HG03439 (cell line): Measurements from ENCODE around the gene SNX30.

Experiments
- ATAC-seq: cut with Tn5 transposase; IDR thresholded peaks from one replicate; pipeline ENCODE4 v1.9.1; 2021; ENCODE audit warnings: mild to moderate bottlenecking, moderate library complexity; ENCODE audit not compliant: unreplicated experiment

The SNX30 gene

GRCh38 chr9:112780450-112781036 is 30.0 kb downstream of the SNX30 start:
- ATAC-seq, result no peak

GRCh38 chr9:112782218-112782617 is 31.7 kb downstream of the SNX30 start:
- no peak for ATAC-seq

- ATAC-seq, result no peak
These were observed 33.0 kb downstream of the SNX30 start for GRCh38 chr9:112783551-112783954.

- ATAC-seq, result no peak
These were observed 33.6 kb downstream of the SNX30 start for GRCh38 chr9:112784020-112784785.

- ATAC-seq, result no peak
These were observed 35.4 kb downstream of the SNX30 start for GRCh38 chr9:112785986-112786385.

GRCh38 chr9:112786829-112787520 is 36.4 kb downstream of the SNX30 start:
- no peak for ATAC-seq

- no peak for ATAC-seq
These were observed 37.4 kb downstream of the SNX30 start for GRCh38 chr9:112787978-112788377.

GRCh38 chr9:112789473-112789872 is 38.9 kb downstream of the SNX30 start:
- no peak for ATAC-seq

- no peak for ATAC-seq
These were observed 39.6 kb downstream of the SNX30 start for GRCh38 chr9:112789891-112790774.

GRCh38 chr9:112792670-112793069 is 42.1 kb downstream of the SNX30 start:
- no peak for ATAC-seq

GRCh38 chr9:112793213-112793810 is 42.8 kb downstream of the SNX30 start:
- peak; percentile 91 for ATAC-seq

- no peak for ATAC-seq
These were observed 44.2 kb downstream of the SNX30 start for GRCh38 chr9:112794731-112795130.

- no peak for ATAC-seq
These were observed 45.4 kb downstream of the SNX30 start for GRCh38 chr9:112795921-112796320.

- no peak for ATAC-seq
These were observed 45.9 kb downstream of the SNX30 start for GRCh38 chr9:112796485-112796884.

GRCh38 chr9:112809351-112809848 is 58.8 kb downstream of the SNX30 start:
- peak; percentile 100 for ATAC-seq

- ATAC-seq, result peak; percentile 1
These were observed 59.3 kb downstream of the SNX30 start for GRCh38 chr9:112809906-112810305.

- ATAC-seq, result no peak
These were observed 60.3 kb downstream of the SNX30 start for GRCh38 chr9:112810696-112811490.

GRCh38 chr9:112811518-112811917 is 61.0 kb downstream of the SNX30 start:
- ATAC-seq, result no peak

GRCh38 chr9:112815868-112816267 is 65.3 kb downstream of the SNX30 start:
- no peak for ATAC-seq

GRCh38 chr9:112817860-112818203 is 67.3 kb downstream of the SNX30 start:
- no peak for ATAC-seq
